Measurements from ENCODE around the gene SNX19. TPM values are rescaled to one million over a fixed set of nuclear protein-coding genes. Genes with fewer than 3 reads are reported as not detected.
A peak's percentile ranks its signal among the peaks of the same experiment; 100 is the strongest.

SNX19 gene
- total RNA-seq, 1 experiment from 2014 or later, result 79.3 TPM

DNA sequence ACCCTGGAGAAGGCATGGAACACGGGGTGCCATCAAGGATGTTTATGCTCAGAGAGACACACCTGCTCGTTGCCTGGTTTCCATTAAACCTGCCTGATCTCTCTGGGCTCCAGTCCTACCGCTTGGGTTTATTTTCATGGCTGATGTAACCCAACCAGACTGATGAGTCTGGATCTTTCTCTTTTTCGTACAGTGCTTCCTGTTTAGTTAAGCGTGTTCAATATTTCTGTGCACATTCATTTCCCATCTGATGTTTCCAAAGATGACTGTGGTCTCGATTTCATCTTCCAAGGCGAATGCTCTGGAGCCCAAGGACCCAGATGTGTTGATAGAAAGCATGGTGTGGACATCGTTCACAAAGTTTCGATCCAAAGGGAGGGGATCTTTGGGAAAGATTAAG lies 84.3 kb downstream of the SNX19 start:
- ATAC-seq, result no peak
- no peak overlapping the region for H3K4me3 ChIP-seq (ENCODE audit: low read depth in 2 of 2, low read length in 2 of 2)
- BruUV-seq (replicated peaks), result no TSS peak
- H3K27me3 ChIP-seq (ENCODE audit: control insufficient read depth, insufficient read depth, low read length), result no peaks in the 10 kb centered on the region
- CTCF ChIA-PET, result interaction anchor here (0.6 kb wide), 1 partner anchor 407 kb away, joined by 5 read pairs; no protein-coding TSS in a partner anchor
- peaks cover 20% of the 10 kb centered on the region for H3K4me1 ChIP-seq (ENCODE audit: control insufficient read depth, insufficient read depth, low read length)
- in situ Hi-C loops (cut with HindIII; ENCODE audit: low pct_unique_long_range_greater_than_20kb, low sequenced_read_pairs) (no loop called here), intact Hi-C loops (cut with micrococcal nuclease; ENCODE audit: unreplicated experiment) (no loop called here)
- DNase-seq (ENCODE audit: low read depth, low spot score), result no peak
- POLR2A ChIA-PET, result no interaction called here
- H3K27ac ChIP-seq (ENCODE audit: low read length), result peak overlapping the region; percentile 20; the same call in 1 of the 2 replicates
- H3K36me3 ChIP-seq (ENCODE audit: control insufficient read depth, insufficient read depth, low read length), result no peaks in the 10 kb centered on the region
- 0 out of 2 replicates have a peak, but pooled peaks cover 7% of the 10 kb centered on the region for H3K9me3 ChIP-seq (ENCODE audit: control insufficient read depth, insufficient read depth, low read depth, low read length)
- no peak for TF ChIP-seq CTCF (IDR thresholded peaks at IDR 0.05)
- TF ChIP-seq POLR2AphosphoS5 (IDR thresholded peaks at IDR 0.05; ENCODE audit: low read depth, low read length), result no peak
- TF ChIP-seq, protein P1, sequence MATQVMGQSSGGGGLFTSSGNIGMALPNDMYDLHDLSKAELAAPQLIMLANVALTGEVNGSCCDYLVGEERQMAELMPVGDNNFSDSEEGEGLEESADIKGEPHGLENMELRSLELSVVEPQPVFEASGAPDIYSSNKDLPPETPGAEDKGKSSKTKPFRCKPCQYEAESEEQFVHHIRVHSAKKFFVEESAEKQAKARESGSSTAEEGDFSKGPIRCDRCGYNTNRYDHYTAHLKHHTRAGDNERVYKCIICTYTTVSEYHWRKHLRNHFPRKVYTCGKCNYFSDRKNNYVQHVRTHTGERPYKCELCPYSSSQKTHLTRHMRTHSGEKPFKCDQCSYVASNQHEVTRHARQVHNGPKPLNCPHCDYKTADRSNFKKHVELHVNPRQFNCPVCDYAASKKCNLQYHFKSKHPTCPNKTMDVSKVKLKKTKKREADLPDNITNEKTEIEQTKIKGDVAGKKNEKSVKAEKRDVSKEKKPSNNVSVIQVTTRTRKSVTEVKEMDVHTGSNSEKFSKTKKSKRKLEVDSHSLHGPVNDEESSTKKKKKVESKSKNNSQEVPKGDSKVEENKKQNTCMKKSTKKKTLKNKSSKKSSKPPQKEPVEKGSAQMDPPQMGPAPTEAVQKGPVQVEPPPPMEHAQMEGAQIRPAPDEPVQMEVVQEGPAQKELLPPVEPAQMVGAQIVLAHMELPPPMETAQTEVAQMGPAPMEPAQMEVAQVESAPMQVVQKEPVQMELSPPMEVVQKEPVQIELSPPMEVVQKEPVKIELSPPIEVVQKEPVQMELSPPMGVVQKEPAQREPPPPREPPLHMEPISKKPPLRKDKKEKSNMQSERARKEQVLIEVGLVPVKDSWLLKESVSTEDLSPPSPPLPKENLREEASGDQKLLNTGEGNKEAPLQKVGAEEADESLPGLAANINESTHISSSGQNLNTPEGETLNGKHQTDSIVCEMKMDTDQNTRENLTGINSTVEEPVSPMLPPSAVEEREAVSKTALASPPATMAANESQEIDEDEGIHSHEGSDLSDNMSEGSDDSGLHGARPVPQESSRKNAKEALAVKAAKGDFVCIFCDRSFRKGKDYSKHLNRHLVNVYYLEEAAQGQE (IDR thresholded peaks at IDR 0.05; ENCODE audit: insufficient read depth in 1 of 2, low read depth in 2 of 2, low read length in 1 of 2), result no peak
- TF ChIP-seq SIN3A (IDR thresholded peaks at IDR 0.05; ENCODE audit: borderline replicate concordance, insufficient read depth, low read depth, low read length), result no peak
- no peak for TF ChIP-seq TCF7L2 (IDR thresholded peaks at IDR 0.05; ENCODE audit: low read depth, low read length)

DNA sequence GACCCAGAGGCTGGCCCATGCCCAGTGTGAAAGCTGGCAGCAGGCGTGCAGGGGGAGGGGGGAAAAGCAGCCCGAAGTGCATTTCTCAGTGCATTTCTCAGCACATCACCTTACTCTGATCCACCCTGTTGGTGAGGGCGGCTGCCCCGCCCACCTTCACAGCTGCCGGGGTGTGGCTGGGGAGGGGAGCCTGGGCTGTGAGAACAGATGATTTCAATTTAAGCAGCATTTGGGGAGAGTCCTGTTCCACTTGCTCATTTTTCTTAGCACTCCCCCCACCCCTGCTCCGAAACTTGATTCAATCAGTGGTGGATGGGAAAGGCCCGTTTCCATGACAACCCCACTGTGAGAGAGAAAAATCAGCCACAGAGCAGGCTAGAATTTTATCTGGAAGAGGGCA lies 84.8 kb downstream of the SNX19 start:
- in situ Hi-C loops (cut with HindIII; ENCODE audit: low pct_unique_long_range_greater_than_20kb, low sequenced_read_pairs), result no loop called here
- Histone ChIP-seq H3K27me3 (ENCODE audit: control insufficient read depth, insufficient read depth, low read length) (no peaks in the 10 kb centered on the region), H3K9me3 (ENCODE audit: control insufficient read depth, insufficient read depth, low read depth, low read length) (0 out of 2 replicates have a peak, but pooled peaks cover 2% of the 10 kb centered on the region), H3K4me3 (ENCODE audit: low read depth in 2 of 2, low read length in 2 of 2) (no peak overlapping the region), H3K36me3 (ENCODE audit: control insufficient read depth, insufficient read depth, low read length) (no peaks in the 10 kb centered on the region), H3K4me1 (ENCODE audit: control insufficient read depth, insufficient read depth, low read length) (peaks cover 25% of the 10 kb centered on the region), H3K27ac (ENCODE audit: low read length) (peak overlapping the region; percentile 20; the same call in 1 of the 2 replicates)
- POLR2A ChIA-PET, result no interaction called here
- no TSS peak for BruUV-seq (replicated peaks)
- ATAC-seq, result no peak
- intact Hi-C loops (cut with micrococcal nuclease; ENCODE audit: unreplicated experiment), result no loop called here
- CTCF ChIA-PET, result no interaction called here
- DNase-seq (ENCODE audit: low read depth, low spot score), result no peak
- TF ChIP-seq TCF7L2 (IDR thresholded peaks at IDR 0.05; ENCODE audit: low read depth, low read length) (no peak), POLR2AphosphoS5 (IDR thresholded peaks at IDR 0.05; ENCODE audit: low read depth, low read length) (no peak), CTCF (IDR thresholded peaks at IDR 0.05) (no peak), SIN3A (IDR thresholded peaks at IDR 0.05; ENCODE audit: borderline replicate concordance, insufficient read depth, low read depth, low read length) (no peak)
- TF ChIP-seq, protein P1 (IDR thresholded peaks at IDR 0.05; ENCODE audit: insufficient read depth in 1 of 2, low read depth in 2 of 2, low read length in 1 of 2), result no peak

Data from Panc1 (cell line).